Urothelium cell line (cell line): Measurements from ENCODE around the gene LMO7.

Experiments used
- DNase-seq: peaks from one replicate; pipeline ENCODE4 v3.0.0; 2011; ENCODE audit warnings: low spot score, mixed read lengths
- FAIRE-seq: peaks from 2 replicates; lab custom pipeline; 2011; peaks lifted over from hg19 to GRCh38; lab: Jason Lieb, UNC

LMO7 gene

DNA sequence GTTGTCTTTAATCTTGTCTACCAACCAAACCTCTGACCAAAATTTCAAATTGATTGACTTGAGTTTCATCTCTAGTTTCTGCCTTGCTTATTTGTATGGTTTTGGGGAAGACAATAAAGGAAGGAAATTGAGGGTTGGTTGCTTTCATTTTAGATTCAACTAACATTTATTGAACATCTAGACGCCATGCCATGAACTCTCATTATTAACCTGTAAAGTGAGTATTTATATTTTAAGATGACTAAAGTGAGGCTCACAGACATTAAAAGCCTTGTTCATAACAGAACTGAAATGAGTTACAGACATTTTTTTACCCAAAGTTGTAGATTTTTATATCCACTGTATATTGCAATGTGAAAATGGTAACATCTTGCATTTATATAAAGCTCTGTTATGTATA, 239.3 kb downstream of the LMO7 start:
- FAIRE-seq (no peak), DNase-seq (no peak)

DNA sequence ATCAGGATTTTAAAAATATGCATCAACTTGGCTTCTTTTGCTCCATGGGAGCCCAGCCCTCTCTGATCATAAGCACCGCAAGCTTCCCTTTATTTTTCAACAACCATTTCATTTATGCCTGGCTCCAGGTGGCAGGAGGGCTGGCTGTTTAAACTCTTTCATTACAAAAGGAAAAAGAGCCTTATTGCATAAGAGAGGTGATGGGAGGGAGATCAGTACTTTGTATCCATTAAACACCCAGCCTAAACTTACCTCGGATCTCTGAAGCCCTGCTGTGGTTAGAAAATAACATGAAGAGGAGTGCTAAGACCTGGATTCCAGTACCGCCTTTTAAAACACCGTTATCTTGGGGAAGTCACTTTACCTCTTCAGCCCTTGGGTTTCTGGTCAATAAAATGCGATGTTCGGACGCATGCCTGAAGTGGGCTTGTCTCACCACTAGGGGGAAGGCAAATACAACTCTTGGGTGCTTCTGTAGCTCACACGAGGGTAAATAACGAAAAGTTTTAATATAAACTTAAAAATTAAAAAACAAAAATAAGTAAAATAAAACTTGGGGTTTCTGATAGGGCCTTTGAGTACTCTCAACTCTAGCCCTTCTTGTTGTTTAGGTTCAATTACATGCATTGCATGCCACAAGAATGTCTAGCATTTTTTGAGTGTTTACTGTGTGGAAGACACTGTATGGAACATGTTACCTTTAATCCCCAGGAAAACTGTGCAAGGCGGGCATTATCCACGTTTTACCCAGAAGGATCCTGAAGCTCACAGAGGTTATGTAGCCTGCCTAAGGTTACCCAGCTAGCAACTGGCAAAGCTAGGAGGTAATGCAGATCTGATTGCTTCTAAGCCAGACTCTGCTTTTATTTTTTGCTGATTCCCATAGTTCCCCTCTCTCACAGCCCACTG, 240.3 kb downstream of the LMO7 start:
- DNase-seq (peak; percentile 50), FAIRE-seq (no peak)

DNA sequence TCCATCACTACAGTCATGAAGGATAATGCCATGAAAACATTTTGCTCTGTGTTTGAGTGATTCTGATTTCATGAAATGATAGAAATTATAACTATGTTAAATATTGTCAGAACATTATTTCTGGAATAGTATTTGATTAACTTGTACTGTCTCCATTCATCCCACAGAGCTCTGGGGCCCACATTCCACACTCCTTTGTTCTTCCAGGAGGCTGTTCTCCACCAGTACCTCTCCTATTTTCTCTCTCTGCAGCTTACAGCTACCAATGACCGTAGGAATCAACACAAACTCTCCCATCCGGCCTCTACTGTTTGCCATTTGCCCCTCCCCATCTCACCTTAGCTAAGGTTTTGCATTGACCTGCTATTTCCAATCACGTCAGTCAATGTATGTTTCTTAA, 240.9 kb downstream of the LMO7 start:
- no peak for DNase-seq
- no peak for FAIRE-seq

DNA sequence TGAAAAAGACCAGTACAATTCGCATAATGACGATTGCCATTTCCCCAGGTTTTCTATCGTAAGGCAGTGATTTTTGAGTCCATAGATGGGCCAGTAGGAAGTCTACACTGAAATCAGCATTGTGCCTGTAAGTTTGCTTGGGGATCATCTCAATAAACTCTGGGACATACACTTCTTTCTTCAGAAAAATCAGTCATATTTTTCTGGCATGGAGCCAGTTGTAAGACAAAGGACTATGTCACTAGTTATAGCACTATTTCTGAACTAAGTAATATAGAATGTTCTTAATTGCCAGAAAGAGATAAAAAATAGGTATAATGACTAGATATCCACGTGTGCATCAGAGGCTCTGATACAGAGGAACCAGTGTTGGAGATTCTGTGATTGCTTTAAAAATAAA, 243.5 kb downstream of the LMO7 start:
- no peak for FAIRE-seq

DNA sequence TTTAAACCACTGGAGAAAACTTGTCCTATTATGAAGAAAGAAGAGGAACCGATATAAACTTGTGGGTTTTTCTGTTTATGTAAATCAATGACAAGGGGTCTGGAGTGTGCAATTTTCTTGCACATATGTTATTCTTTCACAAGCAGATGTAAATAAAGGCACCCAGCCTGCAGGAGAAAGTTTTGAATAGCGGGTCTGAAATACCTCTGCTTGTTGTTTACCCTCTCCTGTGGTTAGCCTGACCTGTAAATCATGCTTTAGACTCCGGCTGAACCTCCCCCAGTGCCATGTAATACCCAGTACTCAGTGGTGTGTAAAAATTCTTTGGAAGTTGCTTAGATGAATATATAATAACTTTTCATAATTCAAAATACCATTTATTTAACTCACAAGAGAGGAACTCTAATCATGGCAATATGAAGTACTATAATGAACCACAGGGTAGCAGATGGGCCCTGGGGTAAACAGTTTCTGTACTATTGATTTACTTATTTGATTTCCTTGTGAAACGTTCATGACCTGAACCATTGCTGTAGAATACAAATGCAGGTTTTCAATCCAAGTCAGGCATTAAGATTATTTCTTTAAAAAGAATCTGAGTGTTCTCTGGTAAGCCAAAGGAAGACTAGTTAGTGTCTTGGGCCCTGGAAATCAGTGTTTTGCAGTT, 245.1 kb downstream of the LMO7 start:
- DNase-seq (no peak), FAIRE-seq (no peak)

More for the DNA sequence above, 243.5 kb downstream of the LMO7 start:
- no peak for DNase-seq

DNA sequence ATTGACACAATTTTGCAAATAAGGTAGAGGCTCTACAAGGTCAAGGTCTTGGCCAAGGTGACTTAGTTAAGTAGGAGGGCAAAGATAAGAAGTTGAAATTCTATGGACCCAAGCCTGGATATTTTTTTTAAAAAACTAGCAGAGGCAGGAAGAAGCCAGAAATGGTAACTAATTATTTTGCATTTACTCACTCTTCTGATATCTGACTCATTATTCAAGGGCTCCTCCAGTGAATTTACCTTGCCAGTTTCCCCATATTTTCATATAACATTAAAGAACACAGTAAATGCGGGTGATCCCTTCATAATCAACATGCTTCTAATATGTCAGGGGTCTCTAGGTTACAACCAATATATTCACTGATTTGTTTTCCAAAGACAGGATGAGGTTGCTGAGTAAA, 246.1 kb downstream of the LMO7 start:
- FAIRE-seq (no peak), DNase-seq (no peak)

DNA sequence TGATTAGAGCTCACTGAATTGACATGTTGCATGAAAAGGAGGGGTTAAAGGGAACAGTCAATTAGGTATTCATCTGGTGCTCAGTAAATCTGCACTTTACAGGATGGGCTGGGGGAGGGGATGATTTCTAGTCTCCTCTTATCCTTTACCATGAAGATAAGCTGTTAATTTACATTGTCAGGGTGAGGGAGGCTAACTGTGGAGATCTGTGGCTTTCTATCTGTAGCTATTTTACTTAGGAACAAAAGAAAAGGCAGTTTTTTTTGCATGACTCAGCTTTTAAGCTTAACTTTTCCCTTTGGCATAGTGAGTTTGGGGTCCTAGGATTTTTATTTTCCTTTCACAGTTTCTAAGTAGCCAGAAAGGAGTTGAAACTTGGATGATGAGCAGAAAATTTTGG, 253.3 kb downstream of the LMO7 start:
- FAIRE-seq = no peak
- DNase-seq = no peak

DNA sequence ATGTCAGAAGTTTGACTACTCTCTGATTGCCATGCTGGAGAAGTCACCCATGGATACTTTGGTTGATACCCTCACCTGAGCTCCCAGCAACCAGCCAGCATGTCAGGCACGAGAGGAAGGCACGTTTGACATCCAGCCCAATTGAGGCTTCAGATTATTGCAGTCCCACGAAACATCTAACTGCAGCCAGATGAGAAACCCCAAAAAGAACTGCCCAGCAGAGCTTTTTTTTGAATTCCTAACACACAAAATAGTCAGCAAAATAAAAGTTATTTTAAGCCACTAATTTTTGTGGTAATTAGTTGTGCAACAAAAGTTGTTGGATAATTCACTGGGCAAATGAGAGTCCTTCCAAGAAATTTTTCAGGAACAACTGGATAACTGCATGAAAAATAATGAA, 259.0 kb downstream of the LMO7 start:
- no peak for FAIRE-seq

DNA sequence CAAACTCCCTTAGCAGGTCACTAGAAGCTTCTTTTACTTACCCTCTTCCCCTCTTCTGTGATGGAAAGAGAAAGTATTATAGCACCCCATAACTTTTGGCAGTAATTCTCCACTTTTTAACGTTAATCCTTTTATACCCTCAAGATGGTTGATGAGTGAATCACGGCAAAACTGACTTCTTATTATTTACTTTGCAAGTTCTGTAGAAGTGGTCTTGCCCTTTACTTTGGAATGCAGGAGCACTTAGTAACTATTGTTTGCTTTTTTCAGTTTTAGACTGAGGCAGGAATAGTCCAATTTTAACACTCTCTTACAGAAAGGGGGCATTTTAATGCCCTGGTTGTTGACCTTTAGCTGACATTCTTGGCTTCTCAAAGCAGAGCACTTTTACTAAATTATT, 260.1 kb downstream of the LMO7 start:
- no peak for FAIRE-seq
- no peak for DNase-seq

More for the DNA sequence above, 259.0 kb downstream of the LMO7 start:
- no peak for DNase-seq

DNA sequence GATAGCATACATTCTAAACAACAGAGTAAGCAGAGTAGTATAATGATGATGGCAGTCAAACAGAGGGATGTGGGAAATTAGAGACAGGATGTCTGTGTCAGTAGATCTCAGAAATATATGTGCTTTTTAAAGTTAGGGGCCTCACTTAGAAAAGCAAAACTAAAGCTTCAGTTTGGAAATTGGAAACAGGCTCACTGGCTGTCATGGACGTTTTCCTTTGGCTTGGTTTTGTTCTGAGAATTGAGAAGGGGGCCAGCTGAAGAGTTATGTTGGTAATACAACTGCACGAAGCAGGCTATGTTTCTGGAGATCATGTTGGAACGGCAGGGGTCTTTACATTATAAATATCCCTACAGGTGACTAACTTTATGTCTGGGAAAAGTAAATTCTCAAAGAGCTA, 261.3 kb downstream of the LMO7 start:
- no peak for FAIRE-seq

DNA sequence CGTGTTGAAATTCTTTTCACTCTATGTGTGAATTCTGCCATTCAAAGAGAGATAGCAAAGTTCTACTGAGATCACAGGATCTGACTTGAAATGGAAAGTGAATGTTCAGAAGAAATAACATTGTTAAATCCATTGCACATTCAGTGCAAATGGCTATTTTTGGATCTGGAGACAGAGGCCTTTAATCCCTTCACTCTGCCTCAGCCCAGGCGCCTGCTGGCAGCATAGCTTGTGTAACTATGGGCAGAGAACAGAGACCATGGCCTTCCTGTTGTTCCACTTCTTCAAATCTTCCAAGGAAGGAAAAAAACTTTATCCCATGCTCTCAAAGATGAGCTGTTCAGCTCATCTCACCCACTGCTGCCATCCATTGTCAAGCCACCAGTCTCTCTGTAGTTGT, 265.4 kb downstream of the LMO7 start:
- DNase-seq (no peak), FAIRE-seq (no peak)

More for the DNA sequence above, 261.3 kb downstream of the LMO7 start:
- no peak for DNase-seq

DNA sequence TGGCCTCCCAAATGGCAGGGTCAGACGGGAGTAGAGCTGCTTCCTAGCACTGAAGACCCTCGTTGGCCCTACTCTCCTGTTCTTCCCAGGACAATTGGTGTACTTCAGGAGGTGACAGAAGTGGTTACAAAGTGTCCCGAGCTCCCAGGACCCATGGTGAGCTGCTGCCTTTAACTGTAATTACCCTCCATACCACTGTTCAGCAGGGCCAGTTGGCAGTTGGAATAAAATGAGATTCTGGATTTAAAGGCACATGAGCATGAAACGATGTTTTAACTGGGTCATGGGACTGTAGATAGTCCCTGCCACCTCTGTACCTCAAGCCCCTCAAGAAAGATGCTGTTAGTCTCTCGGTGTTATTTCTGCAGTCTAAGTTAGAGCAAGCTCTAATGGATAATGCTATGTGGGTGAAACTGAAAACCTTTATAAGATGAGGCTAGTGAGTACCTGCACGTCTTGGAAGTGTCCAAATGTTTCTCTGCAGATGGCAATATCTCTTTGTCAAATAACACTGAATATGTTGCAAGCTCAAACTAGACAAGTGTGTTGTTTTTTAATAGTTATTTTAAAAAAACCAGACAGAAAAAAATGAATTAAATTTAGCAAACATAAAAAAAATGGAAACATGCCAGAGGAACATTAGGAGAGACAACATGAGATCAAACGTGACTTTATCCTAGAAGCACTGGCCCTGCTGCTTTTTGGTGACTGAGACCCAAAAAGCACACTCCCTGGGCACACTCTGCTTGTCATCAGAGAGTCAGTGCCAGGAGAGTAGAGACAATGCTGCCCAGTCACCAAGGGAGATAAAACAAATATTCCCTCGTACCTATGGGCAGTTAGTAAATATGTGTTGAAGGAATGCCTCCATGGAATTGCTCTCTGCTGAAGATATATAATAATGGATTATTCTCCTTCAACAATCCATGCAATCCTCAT, 266.3 kb downstream of the LMO7 start:
- FAIRE-seq (no peak), DNase-seq (no peak)

DNA sequence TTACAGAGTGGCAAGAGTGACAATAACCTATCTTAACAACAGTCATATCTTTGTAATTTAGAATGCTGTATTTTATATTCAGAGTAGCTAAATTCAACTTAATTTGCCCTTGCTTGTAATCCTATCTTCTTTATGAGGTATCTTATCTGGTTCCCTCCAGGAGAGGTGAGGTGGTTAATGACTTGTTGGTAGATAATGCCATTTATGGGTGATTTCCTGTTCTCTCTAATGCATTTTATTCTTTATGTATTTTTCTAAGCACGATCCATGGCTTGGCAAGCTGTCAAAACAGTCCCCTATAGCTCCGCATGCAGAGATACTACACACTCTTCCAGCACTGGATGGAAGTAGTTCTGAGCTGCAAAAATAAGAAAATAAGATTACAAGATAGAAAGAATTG, 267.9 kb downstream of the LMO7 start:
- DNase-seq (no peak), FAIRE-seq (no peak)

DNA sequence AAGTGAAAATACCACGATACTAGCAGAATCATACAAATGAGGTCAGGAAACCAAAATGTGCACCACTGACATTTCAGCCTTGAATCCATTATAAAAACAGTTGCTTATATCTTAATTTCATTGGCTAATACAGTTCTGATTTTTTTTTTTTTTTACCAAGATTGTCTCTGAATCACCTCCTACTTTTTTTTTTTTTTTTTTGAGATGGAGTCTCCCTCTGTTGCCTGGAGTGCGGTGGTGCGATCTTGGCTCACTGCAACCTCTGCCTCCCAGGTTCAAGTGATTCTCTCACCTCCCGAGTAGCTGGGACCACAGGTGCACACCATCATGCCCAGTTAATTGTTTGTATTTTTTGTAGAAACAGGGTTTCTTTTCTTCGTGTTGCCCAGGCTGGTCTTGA, 270.2 kb downstream of the LMO7 start:
- FAIRE-seq (no peak), DNase-seq (no peak)

DNA sequence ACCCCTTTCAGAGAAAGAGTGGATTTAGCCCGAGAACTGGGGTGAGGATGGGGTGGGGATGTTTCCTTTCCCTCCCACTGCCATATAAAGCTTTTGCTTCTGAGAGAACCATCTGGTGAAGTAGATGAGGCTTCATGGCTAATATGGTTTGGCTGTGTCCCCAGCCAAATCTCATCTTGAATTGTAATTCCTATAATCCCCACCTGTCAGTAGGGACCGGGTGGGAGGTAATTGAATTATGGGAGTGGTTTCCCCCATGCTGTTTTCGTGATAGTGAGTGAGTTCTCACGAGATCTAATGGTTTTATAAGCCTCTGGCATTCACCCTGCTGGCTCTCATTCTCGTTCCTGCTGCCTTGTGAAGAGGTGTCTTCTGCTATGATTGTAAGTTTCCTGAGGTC, 270.9 kb downstream of the LMO7 start:
- FAIRE-seq (no peak), DNase-seq (no peak)

DNA sequence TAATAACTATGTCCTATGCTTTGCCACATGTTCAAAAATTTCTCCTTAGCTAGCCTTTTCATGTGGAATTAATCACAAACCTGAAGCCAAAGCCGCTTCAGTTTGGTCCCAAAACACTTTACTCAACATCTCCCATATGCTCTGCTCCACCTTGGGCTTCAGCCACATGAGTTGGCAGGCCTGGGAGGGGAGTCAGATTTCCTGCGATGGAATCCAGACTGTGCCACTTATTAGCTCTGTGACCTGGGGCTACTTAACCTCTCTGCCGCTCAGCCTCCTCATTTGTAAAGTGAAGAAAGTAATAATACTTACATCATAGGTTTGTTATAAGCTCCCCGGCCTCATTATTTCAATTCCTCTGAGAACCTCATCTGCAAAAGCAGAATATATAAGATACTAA, 272.0 kb downstream of the LMO7 start:
- FAIRE-seq = no peak
- DNase-seq = no peak
